Testis (tissue), 2 donors: ENCODE results near the gene KCNK4.

Experiments
- CTCF ChIP-seq, 3 experiments: fragments of 450-650 bp in 2 of 3; fragments of 200-600 bp in 1 of 3; sonication (generic) in 1 of 3; IDR thresholded peaks; one replicate each; pipeline ENCODE4 v1.5.1; 2016 to 2019; ENCODE audit warnings: antibody characterized with exemption in 3 of 3, mild to moderate bottlenecking in 2 of 3, moderate library complexity in 1 of 3
- POLR2A ChIP-seq: fragments of 450-650 bp; IDR thresholded peaks from one replicate; pipeline ENCODE4 v1.6.1; 2017; ENCODE audit warnings: antibody characterized with exemption, mild to moderate bottlenecking, moderate library complexity

- TF ChIP-seq POLR2A (no peak), CTCF (IDR thresholded peaks at IDR 0.05) (no peak)
Measured at GRCh38 chr11:64260147-64260708, 30.9 kb upstream of the KCNK4 start.
